GM06990 (cell line): Measurements from ENCODE around the gene PWWP2B.

Experiments
- DNase-seq: peaks from one replicate; pipeline ENCODE4 v3.0.0-alpha.2; 2011; ENCODE audit not compliant: insufficient read length; ENCODE audit errors: extremely low read depth
- H3K27me3 ChIP-seq: replicated peaks from 2 replicates; pipeline ENCODE4 v1.6.0; 2011; ENCODE audit warnings: low read length; ENCODE audit not compliant: control insufficient read depth, insufficient read depth
- H3K36me3 ChIP-seq: 2 replicates; pipeline ENCODE4 v1.5.1; 2011; ENCODE audit warnings: low read length; ENCODE audit not compliant: control insufficient read depth, insufficient read depth
- H3K4me3 ChIP-seq: replicated peaks from 2 replicates; pipeline ENCODE4 v1.5.1; 2011; ENCODE audit warnings: low read depth, mild to moderate bottlenecking, control low read depth, low read length
- TF ChIP-seq, protein P1 (sequence below): IDR thresholded peaks from 2 replicates; pipeline ENCODE4 v1.5.1; 2011; ENCODE audit warnings: low read length, control low read depth, mild to moderate bottlenecking, inconsistent platforms; ENCODE audit not compliant: insufficient read depth, poor library complexity, severe bottlenecking

PWWP2B gene

DNA sequence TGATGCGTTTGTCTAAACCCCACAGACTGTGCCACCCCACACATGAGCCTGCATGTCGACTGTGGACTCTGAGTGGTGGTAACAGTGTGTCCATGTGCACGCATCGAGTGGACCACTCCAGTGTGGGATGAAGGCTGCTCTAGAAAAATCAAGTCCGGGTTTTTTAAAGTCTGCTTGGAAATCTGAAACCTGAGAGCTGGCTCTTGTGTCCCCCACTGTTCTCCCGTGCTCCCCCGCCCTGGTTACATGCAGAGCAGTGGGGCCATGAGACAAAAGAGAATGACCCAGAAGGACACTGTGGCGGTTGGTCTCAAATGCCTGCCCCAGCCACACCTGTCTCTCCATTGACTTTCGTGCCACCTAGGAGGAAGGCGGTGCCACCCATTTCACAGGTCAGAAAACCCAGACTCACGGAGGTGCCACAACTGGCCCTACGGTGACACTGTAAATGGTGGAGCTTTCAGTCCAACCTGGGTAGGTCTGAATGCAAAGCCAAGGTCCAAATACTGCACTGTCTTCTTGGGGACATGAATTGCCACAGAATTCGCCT lies 27.3 kb upstream of the PWWP2B start:
- Histone ChIP-seq H3K27me3 (no peaks in the 10 kb centered on the region), H3K4me3 (no peak overlapping the region), H3K36me3 (no peaks in the 10 kb centered on the region)
- TF ChIP-seq, protein P1, sequence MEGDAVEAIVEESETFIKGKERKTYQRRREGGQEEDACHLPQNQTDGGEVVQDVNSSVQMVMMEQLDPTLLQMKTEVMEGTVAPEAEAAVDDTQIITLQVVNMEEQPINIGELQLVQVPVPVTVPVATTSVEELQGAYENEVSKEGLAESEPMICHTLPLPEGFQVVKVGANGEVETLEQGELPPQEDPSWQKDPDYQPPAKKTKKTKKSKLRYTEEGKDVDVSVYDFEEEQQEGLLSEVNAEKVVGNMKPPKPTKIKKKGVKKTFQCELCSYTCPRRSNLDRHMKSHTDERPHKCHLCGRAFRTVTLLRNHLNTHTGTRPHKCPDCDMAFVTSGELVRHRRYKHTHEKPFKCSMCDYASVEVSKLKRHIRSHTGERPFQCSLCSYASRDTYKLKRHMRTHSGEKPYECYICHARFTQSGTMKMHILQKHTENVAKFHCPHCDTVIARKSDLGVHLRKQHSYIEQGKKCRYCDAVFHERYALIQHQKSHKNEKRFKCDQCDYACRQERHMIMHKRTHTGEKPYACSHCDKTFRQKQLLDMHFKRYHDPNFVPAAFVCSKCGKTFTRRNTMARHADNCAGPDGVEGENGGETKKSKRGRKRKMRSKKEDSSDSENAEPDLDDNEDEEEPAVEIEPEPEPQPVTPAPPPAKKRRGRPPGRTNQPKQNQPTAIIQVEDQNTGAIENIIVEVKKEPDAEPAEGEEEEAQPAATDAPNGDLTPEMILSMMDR: no peak
- DNase-seq: no peak

DNA sequence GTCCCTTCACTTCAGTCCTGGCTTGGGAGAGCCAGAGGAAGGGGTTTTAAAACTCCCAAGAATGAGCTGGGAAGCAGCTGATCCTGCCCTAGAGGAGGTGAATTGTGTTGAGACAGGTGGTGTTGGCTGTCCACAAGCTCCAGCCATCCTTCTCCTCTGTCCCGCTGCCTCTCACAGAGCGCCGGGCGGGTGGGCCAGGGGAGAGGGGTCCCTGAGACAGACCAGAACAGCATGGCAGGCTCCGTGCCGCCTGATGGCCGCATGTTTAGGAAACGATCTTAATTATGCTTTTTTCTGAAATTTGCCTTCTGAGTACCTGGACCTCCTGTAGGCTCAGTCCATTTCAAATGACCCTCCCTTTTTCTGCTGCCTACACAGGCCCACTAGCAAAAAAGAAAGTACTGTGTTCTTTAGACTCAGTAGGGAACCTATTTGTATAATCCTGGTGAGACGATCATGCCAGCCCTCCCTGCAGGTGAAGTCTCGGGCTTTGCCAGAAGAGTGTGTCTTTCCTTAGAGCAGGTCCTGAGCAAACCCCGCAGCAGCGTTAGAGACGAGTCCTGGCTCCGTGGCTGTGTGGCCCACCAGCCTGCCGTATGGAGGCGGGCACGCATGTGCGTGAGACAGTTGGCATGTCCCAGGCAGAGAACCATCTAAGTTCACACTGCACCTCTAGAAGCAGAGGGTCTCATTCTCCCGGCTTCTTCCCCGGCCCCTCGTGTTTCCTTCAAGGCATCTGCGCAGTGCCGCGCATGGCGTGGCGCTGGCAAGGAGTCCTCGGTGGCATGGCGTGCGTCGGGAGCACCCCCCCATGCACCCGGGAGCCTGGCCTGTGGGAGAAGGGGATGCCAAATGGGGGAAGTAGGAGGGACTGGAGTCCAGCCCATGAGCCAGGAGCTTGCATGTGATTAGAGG lies 26.3 kb upstream of the PWWP2B start:
- TF ChIP-seq, protein P1: no peak
- DNase-seq: no peak
- no peaks in the 10 kb centered on the region for H3K36me3 ChIP-seq
- no peaks in the 10 kb centered on the region for H3K27me3 ChIP-seq
- H3K4me3 ChIP-seq: no peak overlapping the region

DNA sequence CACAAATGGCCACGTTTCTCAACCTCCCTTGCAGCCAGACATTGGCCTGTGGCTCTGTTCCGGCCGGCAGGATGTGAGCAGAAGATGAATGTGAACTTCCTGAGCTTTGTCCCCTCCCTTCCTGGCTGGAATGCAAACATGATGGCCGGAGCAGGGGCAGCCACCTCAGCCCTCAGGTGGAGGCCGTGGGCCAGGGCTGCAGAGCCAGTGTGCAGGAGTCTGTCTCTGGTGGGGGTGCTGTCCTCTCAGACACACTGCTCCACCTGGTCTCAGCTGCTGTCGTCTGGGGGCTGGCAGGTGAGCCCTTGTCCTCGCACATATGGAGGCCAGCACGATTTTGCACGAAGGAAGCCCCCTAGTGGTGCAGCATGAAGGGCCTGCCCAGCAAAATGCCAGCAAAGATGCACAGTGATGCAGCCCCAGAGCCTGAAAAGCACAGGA lies 25.3 kb upstream of the PWWP2B start:
- no peaks in the 10 kb centered on the region for H3K36me3 ChIP-seq

DNA sequence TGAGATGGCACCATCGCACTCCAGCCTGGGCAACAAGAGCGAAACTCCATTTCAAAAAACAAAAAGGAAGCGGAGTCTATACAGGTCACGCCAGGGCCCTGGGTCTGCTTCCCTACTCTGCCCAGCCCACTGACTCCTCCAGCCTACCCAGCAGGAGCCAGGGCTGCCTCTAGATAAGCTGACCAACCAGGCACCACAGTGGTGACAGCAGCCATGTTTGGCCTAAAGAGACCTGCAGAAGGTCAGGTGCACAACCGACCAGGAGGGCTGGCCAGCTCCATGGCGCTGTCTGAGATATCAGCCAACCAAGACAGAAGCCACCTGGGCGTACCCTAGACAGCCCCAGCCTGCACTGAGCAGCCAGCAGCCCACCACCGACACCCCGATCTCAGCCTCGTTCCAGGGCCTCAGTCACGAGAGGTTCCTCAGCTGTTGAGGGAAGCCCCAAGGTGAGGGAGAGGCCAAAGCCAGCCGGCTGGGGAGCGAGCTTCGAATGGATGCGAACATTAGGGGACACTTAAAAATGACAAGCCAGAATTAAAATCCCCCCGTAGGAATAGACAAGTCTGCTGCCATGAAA lies 24.4 kb upstream of the PWWP2B start:
- TF ChIP-seq, protein P1: no peak
- Histone ChIP-seq H3K27me3 (no peaks in the 10 kb centered on the region), H3K36me3 (no peaks in the 10 kb centered on the region), H3K4me3 (no peak overlapping the region)
- DNase-seq: no peak

More for the DNA sequence above, 25.3 kb upstream of the PWWP2B start:
- no peak for DNase-seq
- TF ChIP-seq, protein P1: peak; percentile 65
- Histone ChIP-seq H3K4me3 (no peak overlapping the region), H3K27me3 (no peaks in the 10 kb centered on the region)

DNA sequence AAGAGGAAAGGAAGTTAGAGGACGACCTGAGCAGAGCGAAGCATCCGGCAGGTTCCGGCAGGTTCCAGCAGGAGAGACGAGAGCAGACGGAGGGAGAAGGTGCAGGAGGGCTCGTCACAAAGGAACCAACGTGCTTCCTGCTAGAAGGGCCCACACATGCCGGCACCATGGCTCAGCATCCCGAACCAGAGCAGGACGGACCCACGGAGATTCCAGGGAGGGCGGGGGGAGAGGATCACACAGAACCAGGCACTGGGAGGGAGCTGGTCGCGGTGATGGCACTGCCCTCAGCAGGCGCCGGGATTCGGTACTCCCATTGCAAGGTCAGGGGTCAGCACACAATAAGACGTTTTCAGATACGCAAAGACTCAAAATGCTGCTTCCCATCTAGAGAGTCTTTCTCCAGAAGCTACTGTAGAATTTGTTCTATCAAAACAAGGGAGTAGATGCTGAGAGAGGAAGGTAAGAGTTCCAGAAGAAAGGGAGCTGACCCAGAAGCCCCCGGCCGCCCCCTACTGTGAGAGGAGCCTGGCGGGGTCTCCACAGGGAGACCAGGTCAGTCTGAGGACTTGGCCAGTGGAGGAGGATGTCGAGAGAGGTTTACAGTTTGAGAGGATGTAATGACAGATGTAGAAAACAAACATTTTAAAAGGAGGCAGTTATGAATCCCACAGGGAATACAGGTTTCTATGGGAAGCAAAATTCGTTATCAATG lies 23.6 kb upstream of the PWWP2B start:
- Histone ChIP-seq H3K36me3 (no peaks in the 10 kb centered on the region), H3K27me3 (no peaks in the 10 kb centered on the region), H3K4me3 (no peak overlapping the region)
- TF ChIP-seq, protein P1: no peak
- no peak for DNase-seq
